Measurements from ENCODE around the gene OOSP3.

OOSP3 gene

DNA sequence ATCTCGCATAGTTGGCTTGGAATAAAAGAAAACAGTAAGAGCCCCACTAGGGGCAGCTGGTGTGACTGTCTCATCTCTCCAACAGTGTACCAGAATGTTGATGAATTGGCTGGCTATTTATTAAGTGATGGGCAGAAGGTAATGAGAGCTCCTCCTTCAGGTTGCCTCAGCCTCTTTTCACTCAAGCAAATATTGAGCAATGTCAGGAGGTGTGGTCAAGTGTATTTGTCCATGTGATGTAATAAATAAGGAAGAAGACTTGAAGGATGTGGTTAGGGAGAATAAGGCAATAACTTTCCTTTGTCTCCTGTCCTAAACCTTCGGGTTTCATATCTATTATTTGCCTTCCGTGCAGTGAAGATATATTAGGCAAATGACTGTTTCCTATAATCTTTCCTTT is 12.2 kb upstream of the OOSP3 start, which contains the start of gene TCN1:
TSS of gene TCN1 (minus strand) at position 91 of the 400 bp plus-strand sequence. CDS start at position 74, 17 bp downstream.
- TF ChIP-seq, protein P1, sequence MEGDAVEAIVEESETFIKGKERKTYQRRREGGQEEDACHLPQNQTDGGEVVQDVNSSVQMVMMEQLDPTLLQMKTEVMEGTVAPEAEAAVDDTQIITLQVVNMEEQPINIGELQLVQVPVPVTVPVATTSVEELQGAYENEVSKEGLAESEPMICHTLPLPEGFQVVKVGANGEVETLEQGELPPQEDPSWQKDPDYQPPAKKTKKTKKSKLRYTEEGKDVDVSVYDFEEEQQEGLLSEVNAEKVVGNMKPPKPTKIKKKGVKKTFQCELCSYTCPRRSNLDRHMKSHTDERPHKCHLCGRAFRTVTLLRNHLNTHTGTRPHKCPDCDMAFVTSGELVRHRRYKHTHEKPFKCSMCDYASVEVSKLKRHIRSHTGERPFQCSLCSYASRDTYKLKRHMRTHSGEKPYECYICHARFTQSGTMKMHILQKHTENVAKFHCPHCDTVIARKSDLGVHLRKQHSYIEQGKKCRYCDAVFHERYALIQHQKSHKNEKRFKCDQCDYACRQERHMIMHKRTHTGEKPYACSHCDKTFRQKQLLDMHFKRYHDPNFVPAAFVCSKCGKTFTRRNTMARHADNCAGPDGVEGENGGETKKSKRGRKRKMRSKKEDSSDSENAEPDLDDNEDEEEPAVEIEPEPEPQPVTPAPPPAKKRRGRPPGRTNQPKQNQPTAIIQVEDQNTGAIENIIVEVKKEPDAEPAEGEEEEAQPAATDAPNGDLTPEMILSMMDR (IDR thresholded peaks at IDR 0.05; ENCODE audit: low read depth, low read length, missing control alignments) = no peak
- Histone ChIP-seq H3K4me3 (ENCODE audit: low read depth, low read length) (no peak within 1 kb of the TSS), H3K36me3 (replicated peaks) (no peaks in the 10 kb centered on the region), H3K27ac (no peak within 1 kb of the TSS), H3K27me3 (replicated peaks) (no peaks in the 10 kb centered on the region)
- in situ Hi-C loops (cut with HindIII; ENCODE audit: low pct_ligation_motif_present, low sequenced_read_pairs) = no loop called here
- no peak for DNase-seq

DNA sequence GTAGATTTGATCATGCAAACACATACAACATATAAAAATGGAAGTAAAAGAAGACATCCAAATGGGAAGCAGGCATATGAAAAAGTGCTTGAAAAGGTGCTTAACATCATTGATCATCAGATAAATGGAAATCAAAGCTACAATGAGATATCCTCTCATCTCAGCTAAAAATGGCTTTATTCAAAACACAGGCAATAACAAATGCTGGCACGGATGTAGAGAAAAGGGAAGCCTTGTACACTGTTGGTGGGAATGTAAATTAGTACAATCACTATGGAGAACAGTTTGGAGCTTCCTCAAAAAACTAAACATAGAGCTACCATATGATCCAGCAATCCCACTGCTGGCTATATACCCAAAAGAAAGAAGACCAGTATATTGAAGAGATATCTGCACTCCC is 11.7 kb upstream of the OOSP3 start:
- H3K27me3 ChIP-seq (replicated peaks) = no peaks in the 10 kb centered on the region
- DNase-seq = no peak
- in situ Hi-C loops (cut with HindIII; ENCODE audit: low pct_ligation_motif_present, low sequenced_read_pairs) = no loop called here
- H3K27ac ChIP-seq = no peak overlapping the region
- TF ChIP-seq, protein P1 (IDR thresholded peaks at IDR 0.05; ENCODE audit: low read depth, low read length, missing control alignments) = no peak
- H3K36me3 ChIP-seq (replicated peaks) = no peaks in the 10 kb centered on the region
- H3K4me3 ChIP-seq (ENCODE audit: low read depth, low read length) = no peak overlapping the region

DNA sequence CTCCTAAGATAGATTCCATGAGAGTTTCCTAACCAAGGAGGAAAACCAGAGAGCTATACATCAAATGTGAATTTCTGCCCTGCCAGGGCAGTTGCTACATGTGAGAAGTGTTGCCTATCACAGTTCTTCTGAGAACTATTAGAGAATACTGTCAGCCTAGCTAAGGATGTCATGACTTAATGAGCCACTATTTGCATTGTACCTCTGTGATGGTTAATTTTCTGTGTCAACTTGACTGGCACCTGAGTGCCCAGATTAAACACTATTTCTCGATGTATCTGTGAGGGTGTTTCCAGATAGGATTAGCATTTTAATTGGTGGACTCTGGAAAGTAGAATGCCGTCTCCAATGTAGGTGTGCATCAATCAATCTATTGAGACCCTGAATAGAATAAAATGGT is 10.6 kb upstream of the OOSP3 start:
- H3K4me3 ChIP-seq (ENCODE audit: low read depth, low read length) = no peak overlapping the region
- H3K36me3 ChIP-seq (replicated peaks) = no peaks in the 10 kb centered on the region
- no peaks in the 10 kb centered on the region for H3K27me3 ChIP-seq (replicated peaks)
- in situ Hi-C loops (cut with HindIII; ENCODE audit: low pct_ligation_motif_present, low sequenced_read_pairs) = no loop called here
- TF ChIP-seq, protein P1 (IDR thresholded peaks at IDR 0.05; ENCODE audit: low read depth, low read length, missing control alignments) = no peak
- no peak overlapping the region for H3K27ac ChIP-seq
- no peak for DNase-seq

DNA sequence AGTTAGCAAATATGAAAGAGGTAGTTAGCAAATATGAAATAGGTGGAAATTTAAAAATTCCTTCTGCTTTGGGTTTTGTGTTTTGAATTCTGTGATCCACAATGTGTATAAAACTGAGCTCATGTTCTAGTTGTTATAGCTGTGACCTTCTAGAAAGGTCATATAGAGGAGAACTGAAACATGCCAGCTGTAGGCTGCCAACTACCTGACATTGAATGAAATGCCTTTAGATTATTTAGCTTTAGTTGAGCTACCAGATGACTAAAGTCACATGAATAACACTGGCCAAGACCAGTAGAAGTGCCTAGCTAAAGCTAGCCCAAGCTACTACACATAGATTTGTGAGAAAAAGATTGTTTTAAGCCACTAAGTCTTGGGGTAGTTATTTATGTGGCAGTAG is 6.5 kb upstream of the OOSP3 start:
- in situ Hi-C loops (cut with HindIII; ENCODE audit: low pct_ligation_motif_present, low sequenced_read_pairs) = no loop called here
- Histone ChIP-seq H3K27ac (no peak overlapping the region), H3K27me3 (replicated peaks) (no peaks in the 10 kb centered on the region), H3K36me3 (replicated peaks) (no peaks in the 10 kb centered on the region), H3K4me3 (ENCODE audit: low read depth, low read length) (no peak overlapping the region)
- TF ChIP-seq, protein P1 (IDR thresholded peaks at IDR 0.05; ENCODE audit: low read depth, low read length, missing control alignments) = no peak
- DNase-seq = no peak

DNA sequence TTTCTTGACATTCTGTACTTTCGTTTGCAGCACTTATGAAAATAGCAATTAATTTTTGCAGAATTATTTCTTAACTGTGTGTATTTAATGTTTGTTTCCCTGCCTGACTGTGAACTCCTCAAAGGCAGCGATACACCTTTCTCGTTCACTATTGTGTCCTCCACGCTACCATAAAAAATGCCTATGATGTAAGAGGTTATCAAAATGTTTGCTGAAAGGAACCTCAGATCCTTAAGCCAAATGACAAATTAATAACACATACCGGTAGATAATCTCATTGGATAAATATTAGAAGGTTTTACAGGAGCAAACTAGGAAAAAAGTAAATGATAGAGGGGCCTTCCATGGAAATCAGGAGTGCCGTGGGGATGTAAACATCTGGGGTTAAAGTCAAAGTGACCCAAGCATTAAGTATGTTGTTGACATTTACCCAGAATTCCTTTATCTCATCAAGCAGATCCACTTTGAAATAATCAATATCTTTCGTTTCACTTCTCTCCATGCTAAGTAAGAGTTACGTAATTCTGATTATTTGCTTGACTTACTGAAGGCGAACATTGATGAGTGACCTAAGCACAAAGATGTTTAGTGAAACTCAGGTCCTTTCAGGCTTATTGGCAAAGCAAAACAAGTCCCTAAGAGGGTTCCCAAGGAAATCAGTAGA is 2.6 kb upstream of the OOSP3 start:
- H3K27ac ChIP-seq = no peak overlapping the region
- in situ Hi-C loops (cut with HindIII; ENCODE audit: low pct_ligation_motif_present, low sequenced_read_pairs) = no loop called here
- DNase-seq = no peak
- TF ChIP-seq, protein P1 (IDR thresholded peaks at IDR 0.05; ENCODE audit: low read depth, low read length, missing control alignments) = no peak
- H3K27me3 ChIP-seq (replicated peaks) = no peaks in the 10 kb centered on the region
- no peak overlapping the region for H3K4me3 ChIP-seq (ENCODE audit: low read depth, low read length)
- H3K36me3 ChIP-seq (replicated peaks) = no peaks in the 10 kb centered on the region

DNA sequence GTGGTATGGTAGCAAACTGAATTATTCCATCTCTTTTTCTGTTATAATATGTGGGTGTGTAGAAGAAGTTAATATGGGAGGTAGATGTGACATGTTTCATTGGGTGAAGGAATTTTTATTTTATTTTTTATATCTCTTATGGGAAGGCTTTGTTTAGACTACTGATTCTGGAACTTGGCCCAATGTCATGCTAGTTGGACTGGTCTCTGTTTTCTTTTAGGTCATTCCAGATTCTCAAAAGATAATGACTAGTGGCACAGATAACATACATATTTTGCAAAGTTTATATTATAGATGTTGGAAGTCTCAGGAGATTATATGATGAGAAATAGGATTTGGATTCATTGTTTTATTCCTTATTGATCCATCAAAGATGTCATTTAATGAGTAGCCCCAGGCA is 1.3 kb upstream of the OOSP3 start:
- Histone ChIP-seq H3K4me3 (ENCODE audit: low read depth, low read length) (no peak overlapping the region), H3K36me3 (replicated peaks) (no peaks in the 10 kb centered on the region), H3K27ac (no peak overlapping the region), H3K27me3 (replicated peaks) (no peaks in the 10 kb centered on the region)
- no peak for DNase-seq
- in situ Hi-C loops (cut with HindIII; ENCODE audit: low pct_ligation_motif_present, low sequenced_read_pairs) = no loop called here
- TF ChIP-seq, protein P1 (IDR thresholded peaks at IDR 0.05; ENCODE audit: low read depth, low read length, missing control alignments) = no peak

Measured in brain microvascular endothelial cell (primary cell).